Measurements from ENCODE around the gene BCAS1.

GRCh38 chr20:53915446-53916172 is 154.8 kb downstream of the BCAS1 start:
- TF ChIP-seq EZH2 (IDR thresholded peaks at IDR 0.05; ENCODE audit: borderline replicate concordance, insufficient read depth, low read depth, low read length, poor library complexity, severe bottlenecking) = no peak
- peak; percentile 86 for TF ChIP-seq CTCF (IDR thresholded peaks at IDR 0.05)

All from B cell (primary cell).